K562 (cell line): ENCODE data around the gene PRDM10. TPM values are rescaled to one million over a fixed set of nuclear protein-coding genes. Genes with fewer than 3 reads are reported as not detected.

Experiments
- ATAC-seq: fragments of 200-7000 bp; cut with Tn5 transposase; 3 replicates; pipeline ENCODE4 v1.9.1; 2020; ENCODE audit warnings: moderate library complexity
- BruUV-seq: library from RNA; stranded (reverse); fragments of 400-500 nt; replicated peaks from 2 replicates; lab custom pipeline; 2021; lab: Mats Ljungman, UMichigan
- CTCF ChIA-PET: fragments of 300-600 bp; formaldehyde crosslinking; extraction: SDS; loops from one replicate; lab custom pipeline; 2021; ENCODE audit warnings: low intra/inter-chr PET ratio; lab: Yijun Ruan, JAX
- POLR2A ChIA-PET: fragments of 300-600, 350-650 bp; sonication (Branson Sonifier 250); formaldehyde crosslinking; extraction: SDS; loops from one replicate; lab custom pipeline; 2021; ENCODE audit warnings: antibody characterized with exemption, inconsistent platforms; lab: Yijun Ruan, JAX
- DNase-seq, 4 experiments: peaks; one replicate each; pipeline versions ENCODE4 v3.0.0 to v3.0.0-alpha.2; 2011 to 2018; ENCODE audit warnings: low spot score in 3 of 4, mixed read lengths in 3 of 4; ENCODE audit errors: extremely low read depth in 1 of 4
- FAIRE-seq: peaks from 2 replicates; lab custom pipeline; 2011; peaks lifted over from hg19 to GRCh38; lab: Jason Lieb, UNC
- H2AFZ ChIP-seq: 2 replicates; pipeline ENCODE4 v1.6.0; 2011; ENCODE audit warnings: low read depth, low read length, control low read depth, inconsistent platforms
- H3K27ac ChIP-seq: fragments of 200-600 bp; 3 replicates; pipeline ENCODE4 v1.8.0; 2011; ENCODE audit warnings: low read depth, mild to moderate bottlenecking, control low read depth, inconsistent platforms, low read length, moderate library complexity, mixed read lengths; ENCODE audit errors: extremely low read depth
- H3K27me3 ChIP-seq, 2 experiments: fragments of 300-600 bp in 1 of 2; 2 replicates in 1 of 2; 3 replicates in 1 of 2; pipeline versions ENCODE4 v1.6.0 to v1.8.0; 2011; ENCODE audit warnings: inconsistent platforms in 2 of 2, low read length in 2 of 2, mild to moderate bottlenecking in 1 of 2, mixed read lengths in 1 of 2, moderate library complexity in 1 of 2; ENCODE audit not compliant: control insufficient read depth in 2 of 2, insufficient read depth in 2 of 2
- H3K36me3 ChIP-seq: fragments of 300-600 bp; 3 replicates; pipeline ENCODE4 v1.8.0; 2011; ENCODE audit warnings: mild to moderate bottlenecking, low read length, inconsistent platforms; ENCODE audit not compliant: control insufficient read depth, insufficient read depth
- H3K4me1 ChIP-seq, 2 experiments: fragments of 200-600 bp in 1 of 2; replicated peaks in 1 of 2; 2 replicates in 1 of 2; 3 replicates in 1 of 2; pipeline versions ENCODE4 v1.5.1 to v1.8.0; 2011; ENCODE audit warnings: inconsistent platforms in 2 of 2, low read length in 2 of 2, mild to moderate bottlenecking in 1 of 2, mixed read lengths in 1 of 2, moderate library complexity in 1 of 2; ENCODE audit not compliant: control insufficient read depth in 2 of 2, insufficient read depth in 2 of 2
- H3K4me2 ChIP-seq: 2 replicates; pipeline ENCODE4 v1.6.1; 2011; ENCODE audit warnings: low read length, control low read depth, inconsistent platforms, mixed read lengths; ENCODE audit not compliant: insufficient read depth
- H3K4me3 ChIP-seq: fragments of 200-600 bp; sonication (generic), shearing (Covaris generic); 2 replicates; pipeline ENCODE4 v1.5.1; 2016; ENCODE audit warnings: control low read depth, inconsistent platforms
- H3K79me2 ChIP-seq: fragments of 200-600 bp; 3 replicates; pipeline ENCODE4 v1.8.0; 2011; ENCODE audit warnings: low read length, inconsistent platforms; ENCODE audit not compliant: control insufficient read depth, insufficient read depth
- H3K9ac ChIP-seq, 2 experiments: 2 replicates each; pipeline versions ENCODE4 v1.6.0 to v1.6.1; 2011; ENCODE audit warnings: low read depth in 2 of 2, low read length in 2 of 2, control low read depth in 1 of 2, inconsistent platforms in 1 of 2, mild to moderate bottlenecking in 1 of 2, mixed read lengths in 1 of 2; ENCODE audit not compliant: insufficient read depth in 1 of 2
- H3K9me1 ChIP-seq: one replicate; pipeline ENCODE4 v1.6.0; 2011; ENCODE audit warnings: inconsistent platforms, mild to moderate bottlenecking, low read length, moderate library complexity; ENCODE audit not compliant: control insufficient read depth, insufficient read depth
- H3K9me3 ChIP-seq: replicated peaks from 2 replicates; pipeline ENCODE4 v1.5.1; 2011; ENCODE audit warnings: low read depth, low read length, inconsistent platforms; ENCODE audit not compliant: control insufficient read depth, insufficient read depth
- H4K20me1 ChIP-seq: replicated peaks from 2 replicates; pipeline ENCODE4 v1.6.1; 2011; ENCODE audit warnings: low read length, inconsistent platforms, mixed read lengths; ENCODE audit not compliant: control insufficient read depth, insufficient read depth
- CEBPB ChIP-seq: fragments of 450-650 bp; IDR thresholded peaks from 2 replicates; pipeline ENCODE4 v1.6.1; 2016; ENCODE audit warnings: missing genetic modification characterization, missing compliant biosample characterization
- WGBS: fragments of 100-300 bp; shearing (Covaris generic); methylation state at CpG from one replicate; pipeline ENCODE4 v1.1.6; 2016; ENCODE audit warnings: low coverage, mixed read lengths; ENCODE audit not compliant: insufficient coverage; ENCODE audit errors: missing lambda C conversion rate; 5-methylcytosine and 5-hydroxymethylcytosine counted together
- in situ Hi-C: fragments of 300-500 bp; cut with MboI; formaldehyde crosslinking; loops from 4 replicates; pipeline ENCODE4 v1.15.0; 2018; ENCODE audit warnings: inconsistent platforms, mixed read lengths
- intact Hi-C: fragments of 100-400 bp; cut with micrococcal nuclease; formaldehyde crosslinking; loops from 2 replicates; pipeline ENCODE4 v1.14.2; 2022
- polyA plus RNA-seq, 8 experiments: library from polyadenylated mRNA; depleted of rRNA in 4 of 8; stranded (reverse) in 5 of 8; unstranded in 3 of 8; fragments of >200 nt; fragmentation: Nextera tagmentation in 2 of 8; fragmentation: Illumina TruSeq in 1 of 8; extraction: Ambion mirVana in 2 of 8; extraction: Trizol in 1 of 8; gene quantifications; 2 replicates each; pipeline versions ENCODE4 v1.2.1 to v1.2.3, GENCODE V29; 2011 to 2014; ENCODE audit warnings: inconsistent platforms in 1 of 8, missing spikeins in 1 of 8
- total RNA-seq, 7 experiments: library from RNA; depleted of rRNA in 6 of 7; stranded (reverse); fragments of >200 nt in 6 of 7; fragmentation: Illumina TruSeq in 2 of 7; extraction: Trizol in 2 of 7; gene quantifications; 2 replicates each; pipeline versions ENCODE4 v1.2.1 to v1.2.3, GENCODE V29; 2011 to 2021; ENCODE audit warnings: low replicate concordance in 1 of 7
- TF ChIP-seq, protein P1 (sequence below): fragments of 450-650 bp; formaldehyde crosslinking; IDR thresholded peaks from 2 replicates; pipeline ENCODE4 v1.4.0; 2020; ENCODE audit warnings: mild to moderate bottlenecking, moderate library complexity

PRDM10 gene
- total and polyA plus RNA-seq, 9 of the 15 experiments (the other 6 are each of a cell fraction or from before 2014, with no cell fraction given) = 0.89 to 9.3 (median 4.5) TPM

DNA sequence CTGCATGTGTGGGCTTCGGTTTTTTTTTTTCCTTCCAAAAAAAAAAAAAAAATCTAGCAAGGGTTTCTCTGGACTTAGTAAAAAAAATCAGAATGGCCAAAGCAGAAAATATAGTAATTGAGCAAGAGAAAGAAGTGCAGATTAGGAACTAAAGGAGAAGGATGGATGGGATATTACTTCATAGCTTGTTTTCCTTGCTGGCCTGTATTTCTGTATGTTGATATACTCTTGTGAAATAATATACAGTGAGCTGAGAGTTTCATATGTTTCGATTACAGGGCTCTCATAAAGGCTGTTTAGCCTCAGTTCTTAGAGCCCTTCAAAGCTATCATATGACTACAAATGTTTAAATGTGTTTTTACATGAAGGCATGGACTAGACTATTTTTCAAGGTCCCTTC lies 72.9 kb downstream of the PRDM10 start:
- FAIRE-seq (no peak), DNase-seq (no peak), ATAC-seq (no peak)
- WGBS = 54% methylated on average over 2 of the region's 2 CpGs
- H3K9me3 ChIP-seq = no peaks in the 10 kb centered on the region
- H3K9ac ChIP-seq = no peak overlapping the region
- no peaks in the 10 kb centered on the region for H3K27me3 ChIP-seq
- in situ Hi-C loops (loop anchor here (5.0 kb wide), 1 partner anchor 203 kb away; no protein-coding TSS in a partner anchor), intact Hi-C loops (no loop called here)
- no TSS peak for BruUV-seq
- peaks cover 6 to 9% of the 10 kb centered on the region in 2 experiments; a peak in 4 of 5 replicates for H3K4me1 ChIP-seq
- H3K9me1 ChIP-seq = no peaks in the 10 kb centered on the region
- TF ChIP-seq, protein P1, sequence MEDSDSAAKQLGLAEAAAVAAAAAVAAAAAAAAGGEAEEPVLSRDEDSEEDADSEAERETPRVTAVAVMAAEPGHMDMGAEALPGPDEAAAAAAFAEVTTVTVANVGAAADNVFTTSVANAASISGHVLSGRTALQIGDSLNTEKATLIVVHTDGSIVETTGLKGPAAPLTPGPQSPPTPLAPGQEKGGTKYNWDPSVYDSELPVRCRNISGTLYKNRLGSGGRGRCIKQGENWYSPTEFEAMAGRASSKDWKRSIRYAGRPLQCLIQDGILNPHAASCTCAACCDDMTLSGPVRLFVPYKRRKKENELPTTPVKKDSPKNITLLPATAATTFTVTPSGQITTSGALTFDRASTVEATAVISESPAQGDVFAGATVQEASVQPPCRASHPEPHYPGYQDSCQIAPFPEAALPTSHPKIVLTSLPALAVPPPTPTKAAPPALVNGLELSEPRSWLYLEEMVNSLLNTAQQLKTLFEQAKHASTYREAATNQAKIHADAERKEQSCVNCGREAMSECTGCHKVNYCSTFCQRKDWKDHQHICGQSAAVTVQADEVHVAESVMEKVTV (CRISPR knock-in tag) = no peak
- TF ChIP-seq CEBPB = 0 out of 2 replicates have a peak, but pooled peaks have one; percentile 11
- H3K27ac ChIP-seq = no peak overlapping the region
- H3K4me2 ChIP-seq = no peak overlapping the region
- no peak overlapping the region for H2AFZ ChIP-seq
- H3K36me3 ChIP-seq = peaks cover 6% of the 10 kb centered on the region; the same call in 1 of the 3 replicates
- H3K79me2 ChIP-seq = no peaks in the 10 kb centered on the region
- no peak overlapping the region for H3K4me3 ChIP-seq
- H4K20me1 ChIP-seq = no peaks in the 10 kb centered on the region
- ChIA-PET POLR2A (interaction anchor here (0.7 to 1.4 kb wide), 4 partner anchors 21 to 203 kb away, joined by 3 to 4 read pairs (median 3); no protein-coding TSS in a partner anchor), CTCF (no interaction called here)
